MM.1S (cell line): ENCODE data around the gene MS4A14.

Experiments used
- CTCF ChIP-seq: fragments of 300-600 bp; sonication (generic); IDR thresholded peaks from 2 replicates; pipeline ENCODE4 v1.5.1; 2016; ENCODE audit warnings: antibody characterized with exemption, low read length, mixed read lengths
- EZH2 ChIP-seq: fragments of 300-600 bp; sonication (generic); optimal IDR thresholded peaks from 2 replicates; pipeline ENCODE3; 2017; ENCODE audit warnings: low read depth, mild to moderate bottlenecking, antibody characterized with exemption, low read length, mixed read lengths

- TF ChIP-seq CTCF (no peak), EZH2 (no peak)
Observed at GRCh38 chr11:60431251-60431650, 35.0 kb downstream of the MS4A14 start.
